AG20443 (cell line): ENCODE results near the gene DET1.
"Not testable (repeated sequence)": the region's sequence is repeated elsewhere in the genome, so short reads cannot be mapped to it uniquely, and the experiment has no call there.

Experiments
- DNase-seq: peaks from one replicate; pipeline ENCODE4 v3.0.0; 2012; ENCODE audit warnings: low spot score, mixed read lengths

Gene DET1

GRCh38 chr15:88497109-88497765, 49.2 kb downstream of the DET1 start:
- no peak for DNase-seq

- DNase-seq: no peak
These were observed 52.6 kb downstream of the DET1 start for GRCh38 chr15:88493844-88494243.

GRCh38 chr15:88491158-88491557, 55.3 kb downstream of the DET1 start:
- no peak for DNase-seq

GRCh38 chr15:88490036-88490435, 56.4 kb downstream of the DET1 start:
- no peak for DNase-seq

- no peak for DNase-seq
These were observed 57.2 kb downstream of the DET1 start for GRCh38 chr15:88489321-88489720.

- no peak for DNase-seq
These were observed 58.5 kb downstream of the DET1 start for GRCh38 chr15:88487796-88488523.

- peak; percentile 60 for DNase-seq
These were observed 59.2 kb downstream of the DET1 start for GRCh38 chr15:88487178-88487795.

GRCh38 chr15:88484682-88485331, 61.7 kb downstream of the DET1 start:
- peak; percentile 65 for DNase-seq

- no peak for DNase-seq
These were observed 64.2 kb downstream of the DET1 start for GRCh38 chr15:88482263-88482662.

GRCh38 chr15:88480981-88481380, 65.5 kb downstream of the DET1 start:
- no peak for DNase-seq

- no peak for DNase-seq
These were observed 67.3 kb downstream of the DET1 start for GRCh38 chr15:88479169-88479568.

- no peak for DNase-seq
These were observed 68.6 kb downstream of the DET1 start for GRCh38 chr15:88477904-88478303.

GRCh38 chr15:88477126-88477525, 69.4 kb downstream of the DET1 start:
- no peak for DNase-seq

GRCh38 chr15:88476635-88477060, 69.8 kb downstream of the DET1 start:
- DNase-seq: peak; percentile 69

- not testable (repeated sequence) for DNase-seq
These were observed 72.7 kb downstream of the DET1 start for GRCh38 chr15:88473661-88474293.

GRCh38 chr15:88472225-88472624, 74.3 kb downstream of the DET1 start:
- DNase-seq: no peak

- DNase-seq: no peak
These were observed 75.7 kb downstream of the DET1 start for GRCh38 chr15:88470625-88471372.

GRCh38 chr15:88469321-88469720, 77.2 kb downstream of the DET1 start:
- no peak for DNase-seq

GRCh38 chr15:88468721-88469120, 77.8 kb downstream of the DET1 start:
- not testable (repeated sequence) for DNase-seq

GRCh38 chr15:88467935-88468528, 78.4 kb downstream of the DET1 start:
- DNase-seq: peak; percentile 35
